ENCODE results near the gene SLC35A4. TPM values are rescaled to one million over a fixed set of nuclear protein-coding genes. Genes with fewer than 3 reads are reported as not detected.

SLC35A4 gene
- total RNA-seq, 1 donor from 2014 or later = 20.7 TPM

GRCh38 chr5:140547508-140548299 is 16.9 kb upstream of the SLC35A4 start, which contains the start of gene EIF4EBP3:
Gene EIF4EBP3, plus strand, starts transcription at chr5:140547662. Its CDS starts 76 bp downstream, at chr5:140547738.
- no peak for TF ChIP-seq EZH2phosphoT487 (IDR thresholded peaks at IDR 0.05)
- no peak for TF ChIP-seq EZH2 (IDR thresholded peaks at IDR 0.05)
- TF ChIP-seq CTCF (IDR thresholded peaks at IDR 0.05) = peak; percentile 61
- Histone ChIP-seq H3K9ac (peak within 1 kb of the TSS; percentile 6), H3K4me3 (peak within 1 kb of the TSS; percentile 51), H4K20me1 (ENCODE audit: low read depth) (peaks cover 23% of the 10 kb centered on the region), H3K27ac (peak within 1 kb of the TSS; percentile 67), H3K27me3 (no peaks in the 10 kb centered on the region), H3K4me2 (peak within 1 kb of the TSS; percentile 81), H3K4me1 (peaks cover 10% of the 10 kb centered on the region), H2AFZ (replicated peaks) (peak within 1 kb of the TSS; percentile 28), H3K79me2 (ENCODE audit: low read depth) (peaks cover 3% of the 10 kb centered on the region), H3F3A (ENCODE audit: low read depth) (peaks cover 37% of the 10 kb centered on the region), H3K9me3 (ENCODE audit: low read depth) (no peaks in the 10 kb centered on the region), H3K36me3 (no peaks in the 10 kb centered on the region)
- Mint-ChIP-seq H3K27me3 (ENCODE audit: insufficient read depth, low read depth) (peaks cover 5% of the 10 kb centered on the region), H3K9me3 (no peaks in the 10 kb centered on the region), H3K27ac (no peak within 1 kb of the TSS), H3K4me3 (peak within 1 kb of the TSS; percentile 73), H3K4me1 (peaks cover 23% of the 10 kb centered on the region), H3K36me3 (peaks cover 27% of the 10 kb centered on the region)
- DNase-seq (ENCODE audit: low spot score) = peak; percentile 98

- Histone ChIP-seq H3K79me2 (ENCODE audit: low read depth) (peaks cover 9% of the 10 kb centered on the region), H3K27me3 (no peaks in the 10 kb centered on the region), H4K20me1 (ENCODE audit: low read depth) (peaks cover 23% of the 10 kb centered on the region), H3K27ac (no peak overlapping the region), H3F3A (ENCODE audit: low read depth) (peaks cover 37% of the 10 kb centered on the region), H3K9me3 (ENCODE audit: low read depth) (no peaks in the 10 kb centered on the region), H2AFZ (replicated peaks) (no peak overlapping the region), H3K9ac (no peak overlapping the region), H3K36me3 (no peaks in the 10 kb centered on the region), H3K4me3 (peak overlapping the region; percentile 51), H3K4me2 (peak overlapping the region; percentile 81), H3K4me1 (peaks cover 10% of the 10 kb centered on the region)
- TF ChIP-seq CTCF (IDR thresholded peaks at IDR 0.05) (no peak), EZH2 (IDR thresholded peaks at IDR 0.05) (no peak), EZH2phosphoT487 (IDR thresholded peaks at IDR 0.05) (no peak)
- H3K27me3 Mint-ChIP-seq (ENCODE audit: insufficient read depth, low read depth) = peaks cover 5% of the 10 kb centered on the region
- H3K36me3 Mint-ChIP-seq = peaks cover 30% of the 10 kb centered on the region
- no peak for DNase-seq (ENCODE audit: low spot score)
- no peaks in the 10 kb centered on the region for H3K9me3 Mint-ChIP-seq
- peaks cover 23% of the 10 kb centered on the region for H3K4me1 Mint-ChIP-seq
- no peak overlapping the region for H3K27ac Mint-ChIP-seq
- H3K4me3 Mint-ChIP-seq = peak overlapping the region; percentile 57
These were observed 16.3 kb upstream of the SLC35A4 start for GRCh38 chr5:140548300-140548688.

GRCh38 chr5:140548791-140549190 is 15.8 kb upstream of the SLC35A4 start:
- H3K4me1 Mint-ChIP-seq = peaks cover 23% of the 10 kb centered on the region
- no peaks in the 10 kb centered on the region for H3K36me3 ChIP-seq
- no peak overlapping the region for H3K9ac ChIP-seq
- DNase-seq (ENCODE audit: low spot score) = no peak
- H3K4me3 ChIP-seq = no peak overlapping the region
- peak overlapping the region; percentile 69 for H3K27ac Mint-ChIP-seq
- H3K4me2 ChIP-seq = peak overlapping the region; percentile 81
- peaks cover 32% of the 10 kb centered on the region for H3K36me3 Mint-ChIP-seq
- no peak overlapping the region for H3K4me3 Mint-ChIP-seq
- no peaks in the 10 kb centered on the region for H3K27me3 ChIP-seq
- no peaks in the 10 kb centered on the region for H3K9me3 ChIP-seq (ENCODE audit: low read depth)
- H3K9me3 Mint-ChIP-seq = no peaks in the 10 kb centered on the region
- H3K27ac ChIP-seq = no peak overlapping the region
- H3K27me3 Mint-ChIP-seq (ENCODE audit: insufficient read depth, low read depth) = peaks cover 5% of the 10 kb centered on the region
- H3F3A ChIP-seq (ENCODE audit: low read depth) = peaks cover 37% of the 10 kb centered on the region
- no peak for TF ChIP-seq EZH2phosphoT487 (IDR thresholded peaks at IDR 0.05)
- peaks cover 10% of the 10 kb centered on the region for H3K4me1 ChIP-seq
- peaks cover 23% of the 10 kb centered on the region for H4K20me1 ChIP-seq (ENCODE audit: low read depth)
- no peak overlapping the region for H2AFZ ChIP-seq (replicated peaks)
- peaks cover 13% of the 10 kb centered on the region for H3K79me2 ChIP-seq (ENCODE audit: low read depth)

All from neural progenitor cell (in vitro differentiated cells).